ENCODE results near the gene HNRNPC.

DNA sequence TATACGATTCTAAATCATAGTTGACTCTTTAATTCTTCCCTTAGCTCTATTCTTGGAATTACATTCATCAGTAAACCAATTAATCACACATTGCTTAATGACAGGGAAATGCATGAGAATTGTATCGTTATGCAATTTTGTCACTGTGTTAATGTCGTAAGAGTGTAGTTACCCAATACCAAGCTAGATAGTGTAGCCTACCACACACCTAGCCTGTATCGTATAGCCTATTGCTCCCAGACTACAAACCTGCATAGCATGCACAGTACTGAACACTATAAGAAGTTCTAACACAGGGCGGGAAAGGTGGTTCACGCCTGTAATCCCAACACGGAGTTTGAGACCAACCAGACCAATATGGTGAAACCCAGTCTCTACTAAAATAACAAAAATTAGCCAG lies 24.7 kb downstream of the HNRNPC start:
- TF ChIP-seq, protein P1, sequence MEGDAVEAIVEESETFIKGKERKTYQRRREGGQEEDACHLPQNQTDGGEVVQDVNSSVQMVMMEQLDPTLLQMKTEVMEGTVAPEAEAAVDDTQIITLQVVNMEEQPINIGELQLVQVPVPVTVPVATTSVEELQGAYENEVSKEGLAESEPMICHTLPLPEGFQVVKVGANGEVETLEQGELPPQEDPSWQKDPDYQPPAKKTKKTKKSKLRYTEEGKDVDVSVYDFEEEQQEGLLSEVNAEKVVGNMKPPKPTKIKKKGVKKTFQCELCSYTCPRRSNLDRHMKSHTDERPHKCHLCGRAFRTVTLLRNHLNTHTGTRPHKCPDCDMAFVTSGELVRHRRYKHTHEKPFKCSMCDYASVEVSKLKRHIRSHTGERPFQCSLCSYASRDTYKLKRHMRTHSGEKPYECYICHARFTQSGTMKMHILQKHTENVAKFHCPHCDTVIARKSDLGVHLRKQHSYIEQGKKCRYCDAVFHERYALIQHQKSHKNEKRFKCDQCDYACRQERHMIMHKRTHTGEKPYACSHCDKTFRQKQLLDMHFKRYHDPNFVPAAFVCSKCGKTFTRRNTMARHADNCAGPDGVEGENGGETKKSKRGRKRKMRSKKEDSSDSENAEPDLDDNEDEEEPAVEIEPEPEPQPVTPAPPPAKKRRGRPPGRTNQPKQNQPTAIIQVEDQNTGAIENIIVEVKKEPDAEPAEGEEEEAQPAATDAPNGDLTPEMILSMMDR (IDR thresholded peaks at IDR 0.05; ENCODE audit: low read depth, low read length): no peak
- no peak for TF ChIP-seq MYC (IDR thresholded peaks at IDR 0.05; ENCODE audit: low read depth, low read length)
